Endometrium (tissue), 2 donors: ENCODE data around the gene FGF1.
A peak's percentile ranks its signal among the peaks of the same experiment; 100 is the strongest.

Source experiments
- FAIRE-seq: peaks from 2 replicates; lab custom pipeline; 2012; peaks lifted over from hg19 to GRCh38; lab: Jason Lieb, UNC
- donor health status: control.
- donor health status: control.

Gene FGF1

DNA sequence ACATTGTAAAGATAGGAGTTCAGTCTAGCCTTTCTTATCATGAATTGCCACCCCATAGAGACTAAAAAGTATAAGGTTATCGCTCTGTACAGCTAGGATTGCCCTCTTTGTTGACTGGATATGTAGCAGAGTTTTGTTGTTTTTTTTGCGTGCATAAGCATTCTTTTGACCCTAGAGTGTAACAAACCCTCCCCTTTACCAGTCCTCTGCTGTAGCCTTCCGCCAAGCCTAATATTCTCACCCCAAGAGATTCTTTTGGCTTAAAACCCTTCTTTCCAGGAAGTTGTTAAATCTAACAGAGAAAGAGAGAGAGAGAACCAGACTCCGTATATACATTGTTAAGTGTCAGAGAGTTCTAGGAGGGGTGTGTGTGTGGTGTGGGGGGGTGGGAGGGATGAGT lies 113.9 kb downstream of the FGF1 start:
- no peak for FAIRE-seq

DNA sequence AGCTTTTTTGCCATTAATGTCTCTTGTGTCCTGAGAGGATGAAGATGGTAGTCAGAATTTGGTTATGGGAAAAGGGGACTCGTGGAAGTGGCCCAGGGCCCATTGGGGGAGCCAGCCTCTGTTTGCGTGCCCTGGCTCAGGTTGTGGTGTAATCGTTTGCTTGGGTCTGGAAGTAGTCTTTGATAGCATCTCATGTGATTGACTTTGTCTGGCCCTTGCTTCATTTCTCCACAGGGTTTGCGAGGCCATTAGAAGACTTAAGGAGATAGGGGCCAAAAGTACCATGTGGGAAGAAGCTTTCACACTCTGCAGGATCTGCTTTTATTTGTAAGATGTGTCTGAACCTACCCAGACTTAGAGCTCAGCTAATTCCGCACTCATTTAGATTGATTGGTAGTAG lies 114.5 kb downstream of the FGF1 start:
- no peak for FAIRE-seq

DNA sequence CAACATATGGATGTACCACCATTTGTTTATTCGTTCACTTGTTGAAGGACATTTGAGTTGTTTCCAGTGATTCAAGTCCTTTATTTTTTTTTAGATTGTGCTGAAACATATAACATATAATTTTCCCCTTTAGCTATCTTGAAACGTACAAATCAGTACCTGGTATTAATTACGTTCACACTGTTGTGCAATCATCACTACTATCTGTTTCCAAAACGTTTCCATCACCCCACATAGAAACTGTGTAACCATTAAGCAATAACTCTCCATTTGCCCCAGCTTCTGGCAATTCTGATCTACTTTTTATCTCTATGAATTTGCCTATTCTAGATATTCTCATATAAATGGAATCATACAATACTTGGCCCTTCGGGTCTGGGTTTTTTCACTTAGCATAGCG lies 116.0 kb downstream of the FGF1 start:
- FAIRE-seq: no peak

DNA sequence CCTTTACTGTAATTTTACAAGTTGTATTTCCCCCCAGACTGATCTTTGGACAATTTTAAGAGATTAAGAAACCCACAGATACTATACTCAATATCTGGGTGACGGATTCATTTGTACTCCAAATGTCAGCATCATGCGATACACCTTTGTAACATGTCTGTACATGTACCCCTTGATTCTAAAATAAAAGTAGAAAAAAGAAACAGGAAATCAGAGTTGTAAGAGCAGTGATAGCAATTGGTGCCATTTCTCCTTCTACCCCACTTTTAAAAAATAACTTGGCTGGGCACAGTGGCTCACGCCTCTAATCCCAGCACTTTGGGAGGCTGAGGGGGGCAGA lies 116.9 kb downstream of the FGF1 start:
- no peak for FAIRE-seq

DNA sequence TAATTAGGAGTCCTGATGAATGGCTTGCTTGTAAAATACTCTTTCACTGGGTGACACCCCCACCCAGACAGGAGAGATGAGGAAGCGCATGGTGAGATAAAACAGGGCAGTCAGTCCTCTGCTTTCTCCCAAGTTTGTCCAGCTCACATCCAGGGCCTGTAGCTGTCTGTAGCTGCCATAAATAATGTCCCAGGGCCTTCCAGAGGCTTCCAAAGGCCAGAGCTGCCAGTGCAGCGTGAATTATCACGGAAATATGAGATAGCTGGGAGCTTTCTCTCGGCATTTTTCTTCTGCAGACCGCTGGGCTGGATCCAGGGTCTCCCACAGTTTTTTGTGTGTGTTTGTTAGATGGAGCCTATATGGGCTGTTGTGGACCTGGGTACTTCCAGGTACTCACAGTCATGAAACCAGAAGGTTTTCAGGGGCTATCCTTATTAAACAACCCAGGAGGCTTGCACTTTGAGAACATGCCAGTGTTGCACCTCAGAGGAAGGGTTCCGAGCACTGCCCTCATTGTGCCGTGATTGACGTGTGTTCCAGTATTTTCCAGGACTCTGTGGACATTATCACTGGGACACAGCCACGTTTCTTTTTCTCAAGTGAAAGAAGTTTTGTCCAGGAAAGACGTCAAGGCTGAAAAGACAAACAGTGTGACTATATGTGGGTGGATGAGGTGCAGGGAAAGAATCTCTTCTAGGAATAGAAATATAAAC lies 117.5 kb downstream of the FGF1 start:
- no peak for FAIRE-seq

DNA sequence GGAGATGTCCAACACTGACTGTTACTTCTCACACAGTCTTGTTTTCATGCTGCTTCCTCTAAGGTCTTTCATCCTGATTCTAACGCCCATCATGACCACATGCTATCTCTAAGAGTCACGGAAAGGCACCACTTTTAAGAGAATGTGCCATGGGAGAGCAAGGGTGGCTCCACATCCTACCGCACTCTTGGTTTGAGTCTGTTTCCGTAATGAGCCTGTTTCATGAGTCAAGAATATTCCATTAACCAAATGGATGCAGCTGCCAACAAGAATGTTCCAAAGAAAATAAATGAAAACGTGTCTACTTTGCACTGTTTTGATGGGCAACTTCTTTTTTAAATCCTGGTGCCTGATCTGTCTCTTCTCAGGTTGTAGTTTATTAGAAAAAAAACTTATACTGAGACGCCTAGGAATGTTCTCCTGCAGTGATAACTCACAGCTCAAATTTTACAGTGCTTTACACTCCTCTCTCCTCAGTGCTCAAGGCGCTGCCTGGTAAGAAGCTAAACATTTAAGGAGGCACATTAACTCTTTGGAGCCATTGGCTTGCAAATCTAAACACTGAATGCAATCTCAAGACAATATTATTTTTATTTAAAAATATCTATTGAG lies 124.3 kb downstream of the FGF1 start:
- FAIRE-seq: no peak

DNA sequence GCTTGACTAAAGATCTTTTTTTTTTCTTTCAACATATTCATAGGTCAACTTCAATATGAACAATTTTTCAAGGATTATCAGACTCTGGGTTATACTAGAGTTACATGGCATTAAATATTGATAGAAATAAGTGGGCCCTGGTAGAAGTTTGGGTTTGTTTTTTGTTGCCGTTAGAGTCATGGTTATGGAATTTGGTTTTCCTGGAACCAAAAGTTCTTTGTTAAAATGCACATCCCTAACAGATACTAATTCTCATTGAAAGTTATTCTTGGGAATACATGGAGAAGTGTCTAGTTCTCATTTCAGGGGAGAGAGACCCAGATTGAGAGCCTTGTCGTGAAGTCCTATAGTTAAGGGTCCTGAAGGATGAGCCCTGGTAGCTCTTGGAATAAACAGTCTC lies 124.9 kb downstream of the FGF1 start:
- FAIRE-seq: no peak

DNA sequence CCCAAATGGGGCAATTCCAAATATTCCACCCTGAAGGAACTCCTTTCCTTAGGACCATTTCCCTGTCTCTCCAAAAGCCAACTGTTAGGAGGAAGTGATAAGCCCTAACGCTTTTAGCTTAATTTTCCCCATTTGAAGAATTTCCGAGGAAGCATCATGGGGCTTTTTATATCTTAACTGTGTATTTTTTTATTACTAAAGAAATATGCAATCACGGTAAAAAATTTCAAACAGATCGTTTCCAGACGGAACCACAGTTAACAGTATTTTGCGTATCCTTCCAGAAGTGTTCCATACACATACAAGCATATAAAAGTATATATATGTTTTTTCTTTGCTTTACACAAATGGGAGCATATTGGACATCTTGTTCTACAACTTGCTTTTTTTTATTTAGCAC lies 133.8 kb downstream of the FGF1 start:
- FAIRE-seq: no peak

DNA sequence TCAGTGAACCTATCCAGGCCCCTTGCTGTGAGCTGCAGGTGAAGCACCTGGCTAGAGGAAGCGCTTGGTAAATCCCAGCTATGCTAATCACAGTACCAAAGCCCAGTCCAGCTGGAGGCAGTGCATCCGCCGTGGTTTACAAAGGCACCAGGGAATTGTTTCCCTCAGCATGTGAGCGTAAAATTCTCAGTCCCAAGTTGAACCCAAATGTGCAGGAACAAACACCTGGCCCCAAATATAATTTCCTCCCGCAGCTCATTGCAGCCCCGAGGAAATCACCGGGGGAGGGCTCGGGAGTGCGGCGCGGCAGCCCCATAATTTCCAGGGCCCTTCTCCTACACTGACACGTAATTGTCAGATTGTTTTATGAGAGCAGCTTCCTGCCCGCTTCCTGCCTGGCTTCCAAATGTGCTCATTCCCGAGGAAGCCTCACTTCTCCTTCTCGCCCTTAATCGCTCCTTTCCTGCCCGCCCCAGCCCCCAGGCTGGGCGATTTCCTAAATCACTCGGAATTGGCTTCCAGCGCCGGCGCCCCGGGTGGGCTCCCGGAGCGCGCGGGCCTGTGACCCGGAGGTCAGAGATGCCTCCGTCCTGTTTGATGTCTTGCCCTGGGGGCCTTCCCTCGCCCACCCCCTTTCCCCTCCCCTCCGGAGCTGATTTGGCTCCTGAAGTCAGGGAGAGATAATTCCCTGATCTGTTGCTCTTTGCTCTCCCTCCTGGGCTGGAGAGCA lies 134.4 kb downstream of the FGF1 start:
- FAIRE-seq: no peak

DNA sequence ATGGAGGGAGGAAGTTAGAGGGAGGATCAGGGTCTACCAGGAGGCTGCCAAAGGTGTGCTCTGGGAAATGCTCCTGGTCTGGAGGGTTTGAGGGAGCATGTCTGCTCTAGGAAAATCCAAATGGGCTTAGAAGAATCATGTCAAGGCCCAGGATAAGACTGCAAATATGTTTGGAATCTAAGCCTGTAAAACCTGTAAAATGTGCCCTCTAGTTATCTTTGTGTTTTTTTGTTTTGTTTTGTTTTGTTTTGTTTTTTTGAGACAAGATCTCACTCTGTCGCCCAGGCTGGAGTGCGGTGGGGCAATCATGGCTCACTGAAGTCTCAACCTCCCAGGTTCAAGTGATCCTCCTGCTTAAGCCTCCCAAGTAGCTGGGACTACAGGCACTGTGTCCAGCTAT lies 135.4 kb downstream of the FGF1 start:
- FAIRE-seq: no peak

DNA sequence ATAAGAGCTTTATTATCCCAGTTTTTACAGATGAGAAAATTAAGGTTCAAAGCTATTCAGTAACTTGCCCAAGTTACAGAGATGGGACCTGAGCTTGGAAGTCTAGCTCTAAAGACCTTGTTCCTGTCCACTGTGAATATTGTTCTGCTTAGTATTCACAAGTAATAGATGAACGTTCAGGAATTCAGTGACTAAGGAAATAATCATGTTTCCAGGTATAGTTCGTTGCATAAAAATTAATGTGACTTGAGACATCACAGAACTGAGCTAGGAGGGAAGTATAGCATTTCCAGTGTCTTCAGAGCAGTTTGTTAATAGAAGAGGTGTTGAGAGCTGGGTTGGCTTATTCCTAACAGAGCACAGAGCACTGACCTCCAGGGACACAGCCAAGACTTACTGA lies 136.1 kb downstream of the FGF1 start:
- FAIRE-seq: no peak

DNA sequence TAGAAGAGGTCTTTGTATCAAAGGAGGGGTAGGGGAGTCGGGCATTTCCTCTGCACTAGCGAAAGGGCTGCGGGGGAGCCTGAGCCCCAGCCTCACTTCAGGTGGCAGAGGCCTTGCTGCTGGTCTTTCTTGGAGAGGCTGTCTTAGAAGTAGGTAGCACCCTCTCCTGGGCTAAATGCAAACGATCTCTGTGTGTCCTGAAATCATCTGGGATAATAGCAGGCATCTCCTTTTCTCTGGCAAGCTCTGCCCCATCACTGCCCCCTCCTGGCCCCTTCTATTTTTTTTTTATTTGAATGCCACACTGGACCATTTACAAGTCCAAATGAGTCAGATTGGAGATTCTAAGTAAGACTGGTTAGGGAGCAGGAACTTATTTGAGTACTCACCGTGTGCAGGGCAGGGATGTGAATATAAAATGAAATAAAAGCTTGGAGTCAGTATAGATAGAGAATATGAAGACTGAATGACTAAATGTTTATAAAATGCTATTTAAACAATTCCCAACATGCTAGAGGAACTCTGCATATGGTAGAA lies 137.1 kb downstream of the FGF1 start:
- peak; percentile 35 for FAIRE-seq

DNA sequence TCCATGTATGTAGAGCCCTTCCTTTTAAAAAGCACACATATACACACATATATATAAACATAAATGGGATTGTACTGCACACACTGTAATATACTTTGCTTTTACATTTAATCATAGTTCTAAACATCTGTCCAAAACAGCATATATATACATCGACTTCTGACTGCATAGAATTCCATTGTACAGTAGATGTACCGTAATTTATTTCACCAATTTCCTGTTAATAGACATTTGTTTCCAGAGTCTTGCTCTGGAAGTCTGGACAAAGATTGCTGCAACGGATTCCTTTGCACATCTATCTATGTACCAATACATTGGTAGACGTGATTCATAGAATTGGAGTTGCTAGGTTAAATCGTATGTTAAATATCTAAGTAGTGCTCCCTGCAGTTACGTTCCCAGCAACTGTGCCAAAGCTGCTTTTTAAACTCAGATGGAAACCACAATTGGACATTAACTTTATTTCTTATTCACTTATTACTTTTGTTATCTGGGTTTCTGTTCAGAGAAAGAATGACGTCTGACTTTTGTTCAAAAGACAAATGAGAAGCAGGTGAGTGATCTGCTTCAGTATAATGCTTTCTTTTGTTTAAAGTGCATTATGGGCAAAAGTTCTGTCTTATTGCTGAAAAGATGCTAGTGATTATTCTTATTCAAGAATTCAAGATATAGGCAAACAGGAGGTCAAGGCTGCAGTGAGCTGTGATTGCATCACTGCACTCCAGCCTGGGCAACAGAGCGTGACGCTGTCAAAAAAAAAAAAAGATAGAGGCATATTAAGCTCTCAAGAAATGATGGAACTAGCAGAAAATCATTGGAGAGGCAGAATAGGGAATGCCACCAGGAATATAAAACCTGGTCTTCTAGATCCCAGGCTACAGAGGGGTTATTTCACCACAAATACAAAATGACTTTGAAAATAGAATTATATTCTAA lies 138.2 kb downstream of the FGF1 start:
- no peak for FAIRE-seq

DNA sequence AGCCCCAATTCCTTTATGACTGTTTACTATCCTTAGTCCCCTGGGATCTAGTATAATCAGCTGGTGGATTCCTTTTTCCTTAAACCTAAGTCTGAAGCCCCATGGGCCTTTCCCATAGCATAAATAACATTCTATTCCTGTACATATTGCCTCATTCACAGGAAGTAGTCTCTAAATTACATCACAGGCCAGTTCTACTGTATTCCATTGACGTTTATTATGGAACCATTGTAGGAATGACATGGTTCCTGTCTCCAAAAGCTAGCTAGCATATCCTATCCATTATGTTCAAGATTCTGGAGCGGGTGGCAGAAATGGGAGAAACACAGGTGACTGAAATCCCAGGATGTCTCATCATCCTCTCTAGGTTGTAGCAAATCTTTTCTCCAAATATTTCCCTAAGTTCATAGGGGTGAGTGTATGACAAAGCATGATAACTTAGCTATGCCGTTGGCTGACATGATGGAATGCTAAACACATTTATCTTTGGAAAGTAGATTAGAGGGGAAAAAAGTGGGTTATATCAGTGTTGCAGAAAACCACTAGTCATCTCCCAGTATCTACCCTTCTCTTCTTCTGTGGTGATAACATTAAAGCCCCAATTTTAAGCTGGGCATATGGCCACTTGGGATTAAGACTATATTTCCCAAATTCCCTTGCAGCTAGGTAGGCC lies 140.1 kb downstream of the FGF1 start:
- no peak for FAIRE-seq

DNA sequence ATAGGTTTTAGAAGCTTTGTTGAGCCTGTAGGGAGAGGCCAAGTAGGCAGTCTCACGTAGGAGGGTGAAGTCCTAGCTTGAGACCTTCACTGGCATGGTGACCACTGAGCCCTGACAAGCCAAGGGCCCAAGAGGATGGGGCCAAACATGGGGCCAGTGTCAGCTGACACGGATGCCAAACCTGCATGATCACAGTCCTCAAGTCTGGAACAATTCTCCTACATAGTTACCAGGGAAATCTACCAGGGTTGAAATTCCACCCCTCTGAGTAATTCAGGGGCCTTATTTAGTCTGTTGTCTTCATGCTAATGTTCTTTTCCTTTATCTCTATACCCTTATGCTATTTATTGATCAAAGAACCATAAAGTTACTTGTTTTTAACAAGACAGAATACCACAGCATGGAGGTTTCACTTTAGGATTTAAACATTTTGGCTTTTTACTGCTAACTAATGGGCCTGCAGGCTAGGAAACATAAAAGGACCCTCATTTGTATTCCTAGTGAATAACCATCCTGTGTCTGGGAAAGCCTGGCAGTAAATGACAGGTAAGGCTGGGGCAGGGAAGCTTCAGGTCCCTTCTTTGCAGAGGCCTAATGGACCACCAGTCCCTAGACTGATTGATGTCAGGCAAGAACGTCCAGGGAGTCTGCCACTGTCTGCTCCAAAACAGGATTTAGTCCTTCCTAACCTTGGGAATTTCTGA lies 140.8 kb downstream of the FGF1 start:
- no peak for FAIRE-seq

DNA sequence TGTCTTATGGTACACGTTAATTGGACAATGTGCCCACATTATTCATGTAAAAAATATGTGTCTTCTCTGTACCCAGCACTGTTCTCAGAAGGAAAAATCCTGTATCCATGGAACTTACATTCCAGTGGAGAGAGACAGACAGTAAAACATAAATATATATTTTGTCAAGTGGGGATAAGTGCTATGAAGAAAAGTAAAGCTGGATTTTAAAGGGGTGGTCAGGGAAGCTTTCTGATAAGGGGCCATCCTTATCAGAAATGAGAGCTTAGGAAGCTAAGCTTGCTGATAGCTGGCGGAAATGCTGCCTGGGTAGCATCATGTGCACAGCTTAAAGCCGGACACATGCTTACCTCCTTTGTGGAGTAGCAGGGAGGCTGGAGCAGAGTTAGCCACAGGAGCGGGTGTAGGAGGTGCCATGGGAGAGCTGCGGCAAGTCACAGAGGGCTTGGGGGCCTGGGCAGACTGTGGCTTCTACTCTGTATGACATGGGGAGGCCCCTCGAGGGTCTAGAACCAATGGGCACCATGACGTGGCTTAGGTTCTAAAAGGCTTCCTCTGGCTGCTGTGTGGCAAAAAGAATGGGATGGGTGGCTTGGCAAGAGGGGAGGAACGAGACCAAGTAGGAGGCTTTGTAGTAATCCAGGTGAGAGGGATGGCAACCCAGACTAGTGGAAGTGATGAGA lies 141.7 kb downstream of the FGF1 start:
- FAIRE-seq: no peak

DNA sequence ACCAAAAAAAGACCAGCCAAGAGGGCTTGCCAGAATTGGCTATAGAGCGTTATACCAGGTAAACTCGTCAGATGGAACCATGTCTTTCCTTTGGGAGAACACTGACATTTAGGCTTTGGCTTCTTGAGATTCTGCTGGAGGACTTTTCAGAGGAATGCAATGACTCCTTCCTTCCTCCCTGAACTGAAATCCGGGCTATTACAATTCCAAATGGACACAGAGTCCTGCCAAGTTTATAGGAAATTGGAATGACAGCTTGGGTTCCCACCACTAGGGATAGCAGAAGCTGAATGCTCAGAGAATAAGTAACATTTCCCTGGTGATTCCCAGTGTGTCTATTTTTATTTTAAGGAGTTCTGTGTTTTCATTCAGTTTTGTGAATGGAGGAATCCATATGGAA lies 143.0 kb downstream of the FGF1 start:
- no peak for FAIRE-seq
